ENCODE measurements around the gene MAPK8IP2.

DNA sequence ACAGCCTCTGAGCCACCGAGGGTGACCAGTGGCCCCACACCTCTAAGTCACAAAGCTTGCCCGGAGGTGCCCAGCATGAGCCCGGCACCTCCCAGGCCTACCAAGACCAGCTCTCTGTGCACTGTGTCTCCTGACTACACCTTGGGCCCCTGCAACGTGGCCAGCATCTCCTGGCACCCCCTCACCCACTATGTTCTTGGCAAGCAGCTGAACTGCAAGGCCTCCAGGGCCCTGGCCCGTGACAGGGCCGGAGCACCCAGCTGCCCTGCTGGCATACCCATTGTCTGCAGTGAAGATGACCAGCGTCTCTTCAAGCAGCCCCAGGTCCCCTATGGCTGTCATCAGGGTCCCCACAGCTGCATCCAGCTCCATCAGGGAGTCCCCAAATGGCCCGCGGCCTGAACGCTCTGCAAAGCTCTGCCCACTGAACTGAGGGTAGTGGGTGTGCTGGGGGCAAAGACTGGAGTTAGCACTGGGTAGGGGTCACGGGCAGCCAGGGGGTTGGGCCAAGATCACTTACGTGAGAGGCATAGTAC lies 25.8 kb downstream of the MAPK8IP2 start:
- TF ChIP-seq, protein P1, sequence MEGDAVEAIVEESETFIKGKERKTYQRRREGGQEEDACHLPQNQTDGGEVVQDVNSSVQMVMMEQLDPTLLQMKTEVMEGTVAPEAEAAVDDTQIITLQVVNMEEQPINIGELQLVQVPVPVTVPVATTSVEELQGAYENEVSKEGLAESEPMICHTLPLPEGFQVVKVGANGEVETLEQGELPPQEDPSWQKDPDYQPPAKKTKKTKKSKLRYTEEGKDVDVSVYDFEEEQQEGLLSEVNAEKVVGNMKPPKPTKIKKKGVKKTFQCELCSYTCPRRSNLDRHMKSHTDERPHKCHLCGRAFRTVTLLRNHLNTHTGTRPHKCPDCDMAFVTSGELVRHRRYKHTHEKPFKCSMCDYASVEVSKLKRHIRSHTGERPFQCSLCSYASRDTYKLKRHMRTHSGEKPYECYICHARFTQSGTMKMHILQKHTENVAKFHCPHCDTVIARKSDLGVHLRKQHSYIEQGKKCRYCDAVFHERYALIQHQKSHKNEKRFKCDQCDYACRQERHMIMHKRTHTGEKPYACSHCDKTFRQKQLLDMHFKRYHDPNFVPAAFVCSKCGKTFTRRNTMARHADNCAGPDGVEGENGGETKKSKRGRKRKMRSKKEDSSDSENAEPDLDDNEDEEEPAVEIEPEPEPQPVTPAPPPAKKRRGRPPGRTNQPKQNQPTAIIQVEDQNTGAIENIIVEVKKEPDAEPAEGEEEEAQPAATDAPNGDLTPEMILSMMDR (conservative IDR thresholded peaks at IDR 0.05; ENCODE audit: low read depth, low read length), result no peak
- TF ChIP-seq, protein P2, sequence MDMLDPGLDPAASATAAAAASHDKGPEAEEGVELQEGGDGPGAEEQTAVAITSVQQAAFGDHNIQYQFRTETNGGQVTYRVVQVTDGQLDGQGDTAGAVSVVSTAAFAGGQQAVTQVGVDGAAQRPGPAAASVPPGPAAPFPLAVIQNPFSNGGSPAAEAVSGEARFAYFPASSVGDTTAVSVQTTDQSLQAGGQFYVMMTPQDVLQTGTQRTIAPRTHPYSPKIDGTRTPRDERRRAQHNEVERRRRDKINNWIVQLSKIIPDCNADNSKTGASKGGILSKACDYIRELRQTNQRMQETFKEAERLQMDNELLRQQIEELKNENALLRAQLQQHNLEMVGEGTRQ (IDR thresholded peaks at IDR 0.05; ENCODE audit: low read depth, low read length), result no peak
- TF ChIP-seq MXI1 (IDR thresholded peaks at IDR 0.05; ENCODE audit: borderline replicate concordance, low read depth, low read length) (no peak), POLR2A (IDR thresholded peaks at IDR 0.05; ENCODE audit: low read depth, low read length) (no peak), BHLHE40 (IDR thresholded peaks at IDR 0.05; ENCODE audit: low read depth, low read length) (no peak), MAFK (IDR thresholded peaks at IDR 0.05; ENCODE audit: low read depth, low read length) (no peak), SMC3 (IDR thresholded peaks at IDR 0.05; ENCODE audit: low read depth, low read length) (no peak), RFX5 (IDR thresholded peaks at IDR 0.05; ENCODE audit: low read depth, low read length) (no peak), FOS (IDR thresholded peaks at IDR 0.05; ENCODE audit: low read depth, low read length) (no peak)
